IMR-90 (cell line): ENCODE results near the gene PTPN4. TPM values are rescaled to one million over a fixed set of nuclear protein-coding genes. Genes with fewer than 3 reads are reported as not detected.

Experiments
- ATAC-seq: fragments of 200-7000 bp; cut with Tn5 transposase; 2 replicates; pipeline ENCODE4 v1.9.1; 2020; ENCODE audit warnings: low read depth, mild to moderate bottlenecking, moderate library complexity
- BruUV-seq: library from RNA; stranded (reverse); fragments of 400-500 nt; replicated peaks from 2 replicates; lab custom pipeline; 2021; lab: Mats Ljungman, UMichigan
- CTCF ChIA-PET: fragments of 300-600 bp; formaldehyde crosslinking; extraction: SDS; loops from one replicate; lab custom pipeline; 2021; ENCODE audit warnings: antibody characterized with exemption; lab: Yijun Ruan, JAX
- POLR2A ChIA-PET: fragments of 300-600 bp; sonication (Branson Sonifier 250); formaldehyde crosslinking; loops from one replicate; lab custom pipeline; 2022; ENCODE audit warnings: antibody characterized with exemption; ENCODE audit not compliant: unreplicated experiment; lab: Charles Lee
- DNase-seq: peaks from one replicate; pipeline ENCODE4 v3.0.0; 2013
- H2AFZ ChIP-seq: replicated peaks from 2 replicates; pipeline ENCODE3; 2013; ENCODE audit warnings: low read length, mild to moderate bottlenecking; ENCODE audit not compliant: poor library complexity
- H2AK5ac ChIP-seq: 2 replicates; pipeline ENCODE4 v1.6.1; 2013; ENCODE audit warnings: low read depth, low read length, inconsistent platforms
- H2AK9ac ChIP-seq: replicated peaks from 2 replicates; pipeline ENCODE3; 2013; ENCODE audit warnings: mild to moderate bottlenecking, low read depth, low read length, moderate library complexity; ENCODE audit not compliant: poor library complexity
- H2BK120ac ChIP-seq: 2 replicates; pipeline ENCODE4 v1.6.1; 2013; ENCODE audit warnings: low read depth, low read length, inconsistent platforms
- H2BK15ac ChIP-seq: 3 replicates; pipeline ENCODE4 v1.6.1; 2013; ENCODE audit warnings: low read depth, low read length, inconsistent platforms
- H2BK20ac ChIP-seq: 2 replicates; pipeline ENCODE4 v1.6.1; 2013; ENCODE audit warnings: low read depth, mild to moderate bottlenecking, inconsistent platforms, low read length, moderate library complexity
- H2BK5ac ChIP-seq: 2 replicates; pipeline ENCODE4 v1.6.1; 2013; ENCODE audit warnings: mild to moderate bottlenecking, low read depth, low read length, inconsistent platforms; ENCODE audit not compliant: poor library complexity, severe bottlenecking
- H3K14ac ChIP-seq: replicated peaks from 2 replicates; pipeline ENCODE4 v1.6.1; 2013; ENCODE audit warnings: low read depth, low read length, inconsistent platforms
- H3K18ac ChIP-seq: 2 replicates; pipeline ENCODE4 v1.6.1; 2013; ENCODE audit warnings: low read depth, low read length, control low read depth
- H3K23ac ChIP-seq: 2 replicates; pipeline ENCODE4 v1.6.1; 2013; ENCODE audit warnings: low read depth, low read length, inconsistent platforms
- H3K27ac ChIP-seq: 2 replicates; pipeline ENCODE4 v1.5.1; 2013; ENCODE audit warnings: mild to moderate bottlenecking, control low read depth, low read length; ENCODE audit not compliant: insufficient read depth
- H3K27me3 ChIP-seq: 2 replicates; pipeline ENCODE4 v1.6.1; 2013; ENCODE audit warnings: low read length; ENCODE audit not compliant: control insufficient read depth, insufficient read depth
- H3K36me3 ChIP-seq: 2 replicates; pipeline ENCODE4 v1.6.1; 2013; ENCODE audit warnings: low read length, mixed read lengths; ENCODE audit not compliant: control insufficient read depth, insufficient read depth
- H3K4ac ChIP-seq: 2 replicates; pipeline ENCODE4 v1.6.1; 2013; ENCODE audit warnings: low read depth, low read length, inconsistent platforms
- H3K4me1 ChIP-seq: 2 replicates; pipeline ENCODE4 v1.6.1; 2013; ENCODE audit warnings: low read length, mixed read lengths; ENCODE audit not compliant: control insufficient read depth, insufficient read depth
- H3K4me2 ChIP-seq: 2 replicates; pipeline ENCODE4 v1.6.1; 2013; ENCODE audit warnings: low read depth, mild to moderate bottlenecking, control low read depth, low read length, moderate library complexity
- H3K4me3 ChIP-seq: 2 replicates; pipeline ENCODE4 v1.5.1; 2013; ENCODE audit warnings: low read depth, mild to moderate bottlenecking, control low read depth, low read length, moderate library complexity; ENCODE audit not compliant: insufficient read depth
- H3K56ac ChIP-seq: 2 replicates; pipeline ENCODE4 v1.6.1; 2013; ENCODE audit warnings: low read length, inconsistent platforms; ENCODE audit not compliant: insufficient read depth; ENCODE audit errors: extremely low read depth
- H3K79me1 ChIP-seq, 2 experiments: 2 replicates each; pipeline ENCODE4 v1.6.1; 2013; ENCODE audit warnings: low read length in 2 of 2, inconsistent platforms in 1 of 2, low read depth in 1 of 2
- H3K9ac ChIP-seq: 2 replicates; pipeline ENCODE4 v1.6.1; 2013; ENCODE audit warnings: low read depth, low read length, control low read depth
- H3K9me1 ChIP-seq: 2 replicates; pipeline ENCODE4 v1.6.1; 2013; ENCODE audit warnings: low read length, inconsistent platforms; ENCODE audit not compliant: insufficient read depth
- H3K9me3 ChIP-seq: 2 replicates; pipeline ENCODE4 v1.6.1; 2013; ENCODE audit warnings: low read length; ENCODE audit not compliant: control insufficient read depth, insufficient read depth
- H4K20me1 ChIP-seq: 2 replicates; pipeline ENCODE4 v1.6.1; 2013; ENCODE audit warnings: low read length, inconsistent platforms; ENCODE audit not compliant: insufficient read depth
- H4K5ac ChIP-seq: 2 replicates; pipeline ENCODE4 v1.6.1; 2013; ENCODE audit warnings: mild to moderate bottlenecking, low read depth, low read length, control low read depth
- H4K8ac ChIP-seq, 2 experiments: 2 replicates each; pipeline ENCODE4 v1.6.1; 2013; ENCODE audit warnings: low read depth in 2 of 2, low read length in 2 of 2, control low read depth in 1 of 2, inconsistent platforms in 1 of 2
- H4K91ac ChIP-seq: 2 replicates; pipeline ENCODE4 v1.6.1; 2013; ENCODE audit warnings: low read depth, low read length, inconsistent platforms; ENCODE audit not compliant: insufficient read depth
- BHLHE40 ChIP-seq: fragments of 150-350 bp; IDR thresholded peaks from 2 replicates; pipeline ENCODE4 v1.6.1; 2016; ENCODE audit warnings: mild to moderate bottlenecking, low read depth, low read length
- CEBPB ChIP-seq: IDR thresholded peaks from 2 replicates; pipeline ENCODE4 v1.6.1; 2012; ENCODE audit warnings: low read depth, low read length, improper control_type of control experiment
- MAFK ChIP-seq: IDR thresholded peaks from 2 replicates; pipeline ENCODE4 v1.6.1; 2012; ENCODE audit warnings: low read depth, low read length, improper control_type of control experiment
- MXI1 ChIP-seq: IDR thresholded peaks from 2 replicates; pipeline ENCODE4 v1.6.1; 2012; ENCODE audit warnings: low read depth, mild to moderate bottlenecking, low read length, moderate library complexity, borderline replicate concordance
- NFE2L2 ChIP-seq: fragments of 150-350 bp; IDR thresholded peaks from 2 replicates; pipeline ENCODE4 v1.6.1; 2016; ENCODE audit warnings: low read depth, mild to moderate bottlenecking, low read length
- RFX5 ChIP-seq: IDR thresholded peaks from 2 replicates; pipeline ENCODE4 v1.8.0; 2012; ENCODE audit warnings: low read depth, mild to moderate bottlenecking, low read length, moderate library complexity
- SMC3 ChIP-seq: fragments of 150-350 bp; IDR thresholded peaks from 2 replicates; pipeline ENCODE4 v1.6.1; 2016; ENCODE audit warnings: low read depth, mild to moderate bottlenecking, antibody characterized with exemption, low read length, moderate library complexity
- WGBS, 2 experiments: methylation state at CpG; one replicate each; pipeline versions ENCODE4 v1.1.5 to v1.1.7; 2013; ENCODE audit warnings: missing lambda C conversion rate in 2 of 2; ENCODE audit not compliant: insufficient read length in 1 of 2; ENCODE audit errors: extremely low coverage in 2 of 2; 5-methylcytosine and 5-hydroxymethylcytosine counted together
- dilution Hi-C: fragments of 300-500 bp; cut with HindIII; formaldehyde crosslinking; loops from one replicate; pipeline ENCODE4 v1.14.3; 2018; ENCODE audit warnings: low sequenced_read_pairs; ENCODE audit not compliant: unreplicated experiment
- in situ Hi-C: fragments of 300-500 bp; cut with MboI; formaldehyde crosslinking; loops from 3 replicates; pipeline ENCODE4 v1.14.3; 2019; ENCODE audit warnings: low sequenced_read_pairs, inconsistent platforms, mixed read lengths
- intact Hi-C: fragments of 100-400 bp; cut with micrococcal nuclease; formaldehyde crosslinking; loops from 2 replicates; pipeline ENCODE4 v1.10.0; 2022
- polyA plus RNA-seq, 3 experiments: library from polyadenylated mRNA; depleted of rRNA; stranded (reverse); fragments of >200 nt; gene quantifications; 2 replicates each; pipeline ENCODE4 v1.2.3, GENCODE V29; 2012; ENCODE audit warnings: low replicate concordance in 1 of 3
- total RNA-seq: library from RNA; depleted of rRNA; stranded (reverse); fragments of >200 nt; gene quantifications from 2 replicates; pipeline ENCODE4 v1.2.3, GENCODE V29; 2012
- TF ChIP-seq, protein P1 (sequence below): conservative IDR thresholded peaks from 2 replicates; pipeline ENCODE4 v1.5.1; 2012; ENCODE audit warnings: mild to moderate bottlenecking, low read depth, low read length, improper control_type of control experiment
- TF ChIP-seq, protein P2 (sequence below): fragments of 150-350 bp; IDR thresholded peaks from 2 replicates; pipeline ENCODE4 v1.6.1; 2017; ENCODE audit warnings: mild to moderate bottlenecking, antibody characterized with exemption, low read length, low read depth

Gene PTPN4
- total and polyA plus RNA-seq, 2 of the 4 experiments (the other 2 are of a cell fraction): 2.9 to 19.2 TPM

DNA sequence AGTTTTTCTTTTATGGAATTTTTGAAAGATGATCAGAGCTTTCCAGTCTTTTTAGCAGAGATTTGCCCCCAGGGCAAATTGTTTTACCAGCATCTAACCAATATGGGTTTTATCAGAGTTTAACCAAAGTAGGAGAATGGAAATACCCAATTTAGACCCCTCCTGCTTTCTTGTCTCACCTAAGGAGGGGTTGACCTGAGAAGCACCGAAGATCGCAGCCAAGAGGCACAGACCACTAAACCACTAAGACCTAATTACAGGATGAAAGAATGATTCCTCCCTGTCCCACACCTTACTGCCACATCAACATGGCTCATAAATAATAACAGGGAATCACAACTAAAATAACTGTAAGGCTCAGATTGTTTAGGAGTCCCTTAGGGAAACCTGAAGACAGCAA lies 141.3 kb downstream of the PTPN4 start:
- no peak for ATAC-seq
- no peak overlapping the region for H4K8ac ChIP-seq
- POLR2A ChIA-PET: no interaction called here
- H2AK5ac ChIP-seq: no peak overlapping the region
- no peak overlapping the region for H2AK9ac ChIP-seq
- no peak overlapping the region for H3K14ac ChIP-seq
- H4K20me1 ChIP-seq: no peaks in the 10 kb centered on the region; the same call in 1 of the 2 replicates
- peaks cover 11% of the 10 kb centered on the region; the same call in 1 of the 2 replicates for H3K36me3 ChIP-seq
- no peak overlapping the region for H4K5ac ChIP-seq
- H2BK15ac ChIP-seq: no peak overlapping the region
- dilution Hi-C loops: no loop called here
- no peak overlapping the region for H3K9ac ChIP-seq
- WGBS, 2 experiments: no CpG with 5 or more reads among the region's 2 CpGs
- H3K4ac ChIP-seq: no peak overlapping the region
- H3K27ac ChIP-seq: no peak overlapping the region
- intact Hi-C loops: loop anchor here (5.0 kb wide), 1 partner anchor 39 kb away; no protein-coding TSS in a partner anchor
- BruUV-seq: no TSS peak
- in situ Hi-C loops: no loop called here
- no peaks in the 10 kb centered on the region for H3K27me3 ChIP-seq
- H3K79me1 ChIP-seq: no peaks in the 10 kb centered on the region
- H3K4me2 ChIP-seq: no peak overlapping the region
- CTCF ChIA-PET: no interaction called here
- H2BK5ac ChIP-seq: no peak overlapping the region
- H3K4me3 ChIP-seq: no peak overlapping the region
- no peak overlapping the region for H3K18ac ChIP-seq
- no peak overlapping the region for H2BK120ac ChIP-seq
- no peak overlapping the region for H3K56ac ChIP-seq
- DNase-seq: no peak
- no peaks in the 10 kb centered on the region for H3K9me1 ChIP-seq
- H2BK20ac ChIP-seq: no peak overlapping the region
- TF ChIP-seq MXI1 (no peak), SMC3 (no peak), NFE2L2 (no peak), RFX5 (no peak), BHLHE40 (no peak), CEBPB (no peak), MAFK (no peak)
- TF ChIP-seq, protein P1, sequence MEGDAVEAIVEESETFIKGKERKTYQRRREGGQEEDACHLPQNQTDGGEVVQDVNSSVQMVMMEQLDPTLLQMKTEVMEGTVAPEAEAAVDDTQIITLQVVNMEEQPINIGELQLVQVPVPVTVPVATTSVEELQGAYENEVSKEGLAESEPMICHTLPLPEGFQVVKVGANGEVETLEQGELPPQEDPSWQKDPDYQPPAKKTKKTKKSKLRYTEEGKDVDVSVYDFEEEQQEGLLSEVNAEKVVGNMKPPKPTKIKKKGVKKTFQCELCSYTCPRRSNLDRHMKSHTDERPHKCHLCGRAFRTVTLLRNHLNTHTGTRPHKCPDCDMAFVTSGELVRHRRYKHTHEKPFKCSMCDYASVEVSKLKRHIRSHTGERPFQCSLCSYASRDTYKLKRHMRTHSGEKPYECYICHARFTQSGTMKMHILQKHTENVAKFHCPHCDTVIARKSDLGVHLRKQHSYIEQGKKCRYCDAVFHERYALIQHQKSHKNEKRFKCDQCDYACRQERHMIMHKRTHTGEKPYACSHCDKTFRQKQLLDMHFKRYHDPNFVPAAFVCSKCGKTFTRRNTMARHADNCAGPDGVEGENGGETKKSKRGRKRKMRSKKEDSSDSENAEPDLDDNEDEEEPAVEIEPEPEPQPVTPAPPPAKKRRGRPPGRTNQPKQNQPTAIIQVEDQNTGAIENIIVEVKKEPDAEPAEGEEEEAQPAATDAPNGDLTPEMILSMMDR: no peak
- TF ChIP-seq, protein P2, sequence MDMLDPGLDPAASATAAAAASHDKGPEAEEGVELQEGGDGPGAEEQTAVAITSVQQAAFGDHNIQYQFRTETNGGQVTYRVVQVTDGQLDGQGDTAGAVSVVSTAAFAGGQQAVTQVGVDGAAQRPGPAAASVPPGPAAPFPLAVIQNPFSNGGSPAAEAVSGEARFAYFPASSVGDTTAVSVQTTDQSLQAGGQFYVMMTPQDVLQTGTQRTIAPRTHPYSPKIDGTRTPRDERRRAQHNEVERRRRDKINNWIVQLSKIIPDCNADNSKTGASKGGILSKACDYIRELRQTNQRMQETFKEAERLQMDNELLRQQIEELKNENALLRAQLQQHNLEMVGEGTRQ: no peak
- H2AFZ ChIP-seq: no peak overlapping the region
- H3K9me3 ChIP-seq: no peaks in the 10 kb centered on the region; the same call in 1 of the 2 replicates
- H4K91ac ChIP-seq: no peak overlapping the region
- no peak overlapping the region for H3K23ac ChIP-seq
- H3K4me1 ChIP-seq: no peaks in the 10 kb centered on the region
